ENCODE measurements around the gene ABCB1. TPM values are rescaled to one million over a fixed set of nuclear protein-coding genes. Genes with fewer than 3 reads are reported as not detected.

ABCB1 gene
- total and polyA plus RNA-seq, 10 of the 15 experiments (the other 5 are each of a cell fraction or from before 2014, with no cell fraction given): 0.40 to 13.9 (median 1.9) TPM

DNA sequence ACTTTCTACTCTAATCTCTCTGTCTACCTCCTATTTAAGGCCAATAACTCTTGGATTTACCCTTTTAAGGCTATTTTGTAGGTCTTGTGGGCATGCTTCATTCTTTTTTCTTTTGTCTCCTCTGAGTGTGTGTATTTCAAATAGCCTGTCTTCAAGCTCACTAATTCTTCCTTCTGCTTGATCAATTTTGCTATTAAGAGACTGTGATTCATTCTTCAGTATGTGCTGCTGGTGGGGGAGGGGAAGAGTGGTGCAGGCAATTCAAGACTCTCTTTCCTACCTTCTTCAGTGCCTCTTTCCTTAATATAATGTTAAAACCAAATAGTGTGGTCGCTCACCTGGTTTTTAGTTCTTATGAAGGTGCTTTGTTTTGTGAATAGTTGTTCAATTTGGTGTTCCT is 20.0 kb downstream of the ABCB1 start:
- intact Hi-C loops (cut with micrococcal nuclease; ENCODE audit: unreplicated experiment): no loop called here
- TF ChIP-seq TCF7 (IDR thresholded peaks at IDR 0.05; ENCODE audit: borderline replicate concordance) (no peak), EP300 (IDR thresholded peaks at IDR 0.05; ENCODE audit: borderline replicate concordance in 1 of 2, control insufficient read depth in 1 of 2, low read depth in 2 of 2, low read length in 2 of 2) (no peak), IRF3 (IDR thresholded peaks at IDR 0.05) (no peak), MAX (IDR thresholded peaks at IDR 0.05; ENCODE audit: low read depth, low read length) (no peak), WRNIP1 (IDR thresholded peaks at IDR 0.05; ENCODE audit: borderline replicate concordance, low read depth, low read length) (no peak), SMAD5 (IDR thresholded peaks at IDR 0.05; ENCODE audit: low read depth) (no peak), POLR2AphosphoS5 (IDR thresholded peaks at IDR 0.05; ENCODE audit: low read length) (no peak), KLF5 (IDR thresholded peaks at IDR 0.05; ENCODE audit: partially characterized antibody) (no peak), ZBTB11 (CRISPR knock-in tag; IDR thresholded peaks at IDR 0.05) (no peak), CHD4 (IDR thresholded peaks at IDR 0.05) (no peak), TCF3 (IDR thresholded peaks at IDR 0.05; ENCODE audit: borderline replicate concordance, insufficient read depth, low read depth, low read length) (no peak)
- TF ChIP-seq, protein P1, sequence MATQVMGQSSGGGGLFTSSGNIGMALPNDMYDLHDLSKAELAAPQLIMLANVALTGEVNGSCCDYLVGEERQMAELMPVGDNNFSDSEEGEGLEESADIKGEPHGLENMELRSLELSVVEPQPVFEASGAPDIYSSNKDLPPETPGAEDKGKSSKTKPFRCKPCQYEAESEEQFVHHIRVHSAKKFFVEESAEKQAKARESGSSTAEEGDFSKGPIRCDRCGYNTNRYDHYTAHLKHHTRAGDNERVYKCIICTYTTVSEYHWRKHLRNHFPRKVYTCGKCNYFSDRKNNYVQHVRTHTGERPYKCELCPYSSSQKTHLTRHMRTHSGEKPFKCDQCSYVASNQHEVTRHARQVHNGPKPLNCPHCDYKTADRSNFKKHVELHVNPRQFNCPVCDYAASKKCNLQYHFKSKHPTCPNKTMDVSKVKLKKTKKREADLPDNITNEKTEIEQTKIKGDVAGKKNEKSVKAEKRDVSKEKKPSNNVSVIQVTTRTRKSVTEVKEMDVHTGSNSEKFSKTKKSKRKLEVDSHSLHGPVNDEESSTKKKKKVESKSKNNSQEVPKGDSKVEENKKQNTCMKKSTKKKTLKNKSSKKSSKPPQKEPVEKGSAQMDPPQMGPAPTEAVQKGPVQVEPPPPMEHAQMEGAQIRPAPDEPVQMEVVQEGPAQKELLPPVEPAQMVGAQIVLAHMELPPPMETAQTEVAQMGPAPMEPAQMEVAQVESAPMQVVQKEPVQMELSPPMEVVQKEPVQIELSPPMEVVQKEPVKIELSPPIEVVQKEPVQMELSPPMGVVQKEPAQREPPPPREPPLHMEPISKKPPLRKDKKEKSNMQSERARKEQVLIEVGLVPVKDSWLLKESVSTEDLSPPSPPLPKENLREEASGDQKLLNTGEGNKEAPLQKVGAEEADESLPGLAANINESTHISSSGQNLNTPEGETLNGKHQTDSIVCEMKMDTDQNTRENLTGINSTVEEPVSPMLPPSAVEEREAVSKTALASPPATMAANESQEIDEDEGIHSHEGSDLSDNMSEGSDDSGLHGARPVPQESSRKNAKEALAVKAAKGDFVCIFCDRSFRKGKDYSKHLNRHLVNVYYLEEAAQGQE (IDR thresholded peaks at IDR 0.05; ENCODE audit: low read depth, low read length): no peak

More for the DNA sequence above, 20.0 kb downstream of the ABCB1 start:
- H3K36me3 ChIP-seq (ENCODE audit: control insufficient read depth in 2 of 2, insufficient read depth in 2 of 2, low read length in 1 of 2): no peaks in the 10 kb centered on the region
- no peaks in the 10 kb centered on the region for H3K27me3 ChIP-seq (replicated peaks in 1 of 2; ENCODE audit: control insufficient read depth in 2 of 2, insufficient read depth in 2 of 2, low read length in 1 of 2)
- H3K9ac ChIP-seq (ENCODE audit: control insufficient read depth, insufficient read depth, low read length): no peak overlapping the region
- no TSS peak for BruUV-seq (replicated peaks)
- H3K4me3 ChIP-seq: no peak overlapping the region
- H3K9me3 ChIP-seq (replicated peaks; ENCODE audit: control insufficient read depth, insufficient read depth, low read length): no peaks in the 10 kb centered on the region
- FAIRE-seq (no peak), ATAC-seq (no peak), DNase-seq (ENCODE audit: low read depth, low spot score) (no peak)
- SMC1A ChIA-PET (ENCODE audit: uncharacterized antibody, unreplicated experiment): interaction anchor here (1.1 kb wide), 1 partner anchor 19 kb away, joined by 4 read pairs; no protein-coding TSS in a partner anchor
- in situ Hi-C loops (cut with MboI): no loop called here
- H3K79me2 ChIP-seq (ENCODE audit: control insufficient read depth, insufficient read depth, low read length): no peaks in the 10 kb centered on the region
- H4K20me1 ChIP-seq (ENCODE audit: control insufficient read depth, insufficient read depth): no peaks in the 10 kb centered on the region
- 0% methylated on average over 1 of the region's 1 CpG for WGBS (ENCODE audit: insufficient coverage, insufficient replicate concordance, low lambda C conversion rate, missing lambda C conversion rate)
- H3K4me1 ChIP-seq (ENCODE audit: control insufficient read depth, insufficient read depth, low read length): no peaks in the 10 kb centered on the region
- no peak overlapping the region for H3K27ac ChIP-seq (ENCODE audit: control insufficient read depth, insufficient read depth)
- RAD21 ChIA-PET (ENCODE audit: unreplicated experiment): no interaction called here
- POLR2A ChIA-PET: no interaction called here
- no peak overlapping the region for H2AFZ ChIP-seq (ENCODE audit: control insufficient read depth, low read depth, low read length)
- H3K4me2 ChIP-seq (ENCODE audit: control insufficient read depth, insufficient read depth): no peak overlapping the region
- CTCF ChIA-PET: no interaction called here

Data from GM12878 (cell line).